Measurements from ENCODE around the gene CCDC134.

GRCh38 chr22:41787331-41787730 is 13.1 kb upstream of the CCDC134 start:
- TF ChIP-seq CTCF (conservative IDR thresholded peaks at IDR 0.05; ENCODE audit: low read depth, low read length) (no peak), EZH2 (IDR thresholded peaks at IDR 0.05; ENCODE audit: low read length, unreplicated experiment) (no peak)
